Gastroesophageal sphincter (tissue), 3 donors: ENCODE results near the gene CATSPER2.
"Not testable (repeated sequence)": the region's sequence is repeated elsewhere in the genome, so short reads cannot be mapped to it uniquely, and the experiment has no call there.

Experiments
- CTCF ChIP-seq, 4 experiments: fragments of 200-600 bp in 2 of 4; fragments of 450-650 bp in 2 of 4; sonication (generic) in 1 of 4; IDR thresholded peaks; one replicate each; pipeline ENCODE4 v1.5.1; 2017 to 2019; ENCODE audit warnings: antibody characterized with exemption in 4 of 4, mild to moderate bottlenecking in 2 of 4, moderate library complexity in 2 of 4
- EP300 ChIP-seq: sonication (generic); formaldehyde crosslinking; IDR thresholded peaks from one replicate; pipeline ENCODE4 v1.6.1; 2017; ENCODE audit warnings: antibody characterized with exemption, mild to moderate bottlenecking
- POLR2AphosphoS5 ChIP-seq: sonication (generic); formaldehyde crosslinking; IDR thresholded peaks from one replicate; pipeline ENCODE4 v1.6.1; 2017; ENCODE audit warnings: antibody characterized with exemption

GRCh38 chr15:43649430-43649926, 834 bp upstream of the CATSPER2 start:
- TF ChIP-seq CTCF (IDR thresholded peaks at IDR 0.05); EP300; POLR2AphosphoS5: not testable (repeated sequence)
